DMS79 (cell line): ENCODE results near the gene DOCK3.
A peak's percentile ranks its signal among the peaks of the same experiment; 100 is the strongest.
"Not testable (repeated sequence)": the region's sequence is repeated elsewhere in the genome, so short reads cannot be mapped to it uniquely, and the experiment has no call there.

Experiments
- DNase-seq: peaks from one replicate; lab custom pipeline; 2025; lab: John Stamatoyannopoulos, UW

The DOCK3 gene

GRCh38 chr3:51386159-51386851 lies 711.6 kb downstream of the DOCK3 start:
- DNase-seq = no peak

GRCh38 chr3:51386852-51387229 lies 712.1 kb downstream of the DOCK3 start:
- no peak for DNase-seq

- not testable (repeated sequence) for DNase-seq
These were observed 712.6 kb downstream of the DOCK3 start for GRCh38 chr3:51387281-51387680.

- no peak for DNase-seq
These were observed 713.7 kb downstream of the DOCK3 start for GRCh38 chr3:51388286-51389029.

GRCh38 chr3:51389423-51390183 lies 714.9 kb downstream of the DOCK3 start:
- no peak for DNase-seq

GRCh38 chr3:51390246-51391074 lies 715.7 kb downstream of the DOCK3 start:
- no peak for DNase-seq

- peak; percentile 53 for DNase-seq
These were observed 716.4 kb downstream of the DOCK3 start, which contains the start of gene RBM15B for GRCh38 chr3:51391075-51391565. Gene RBM15B (plus strand): TSS chr3:51391285. CDS start chr3:51391400, 115 bp downstream.

GRCh38 chr3:51391566-51392354 lies 717.0 kb downstream of the DOCK3 start:
- DNase-seq = no peak

- DNase-seq = no peak
These were observed 717.8 kb downstream of the DOCK3 start for GRCh38 chr3:51392355-51393133.

- no peak for DNase-seq
These were observed 718.4 kb downstream of the DOCK3 start for GRCh38 chr3:51393134-51393495.

- no peak for DNase-seq
These were observed 718.8 kb downstream of the DOCK3 start for GRCh38 chr3:51393564-51393963.

GRCh38 chr3:51394541-51394940 lies 719.8 kb downstream of the DOCK3 start:
- DNase-seq = no peak

- no peak for DNase-seq
These were observed 720.9 kb downstream of the DOCK3 start for GRCh38 chr3:51395493-51396213.

GRCh38 chr3:51396401-51396800 lies 721.7 kb downstream of the DOCK3 start:
- DNase-seq = no peak

- DNase-seq = no peak
These were observed 722.7 kb downstream of the DOCK3 start for GRCh38 chr3:51397392-51397791.

GRCh38 chr3:51398595-51399310 lies 724.0 kb downstream of the DOCK3 start:
- DNase-seq = no peak

GRCh38 chr3:51400166-51400565 lies 725.4 kb downstream of the DOCK3 start:
- DNase-seq = no peak

- DNase-seq = no peak
These were observed 727.0 kb downstream of the DOCK3 start for GRCh38 chr3:51401735-51402134.

GRCh38 chr3:51403675-51404074 lies 728.9 kb downstream of the DOCK3 start:
- no peak for DNase-seq
